ENCODE measurements around the gene PLXDC2.

GRCh38 chr10:19843487-19843886 lies 27.3 kb downstream of the PLXDC2 start:
- no peak for TF ChIP-seq ETS1 (IDR thresholded peaks at IDR 0.05)
- no peak for TF ChIP-seq JUNB (IDR thresholded peaks at IDR 0.05; ENCODE audit: unreplicated experiment)
- no peak for TF ChIP-seq CTCF (conservative IDR thresholded peaks at IDR 0.05; ENCODE audit: low read depth in 2 of 2)
- no peak for TF ChIP-seq ZNF331 (CRISPR knock-in tag; IDR thresholded peaks at IDR 0.05; ENCODE audit: low read depth)
- no peak for TF ChIP-seq EZH2phosphoT487 (IDR thresholded peaks at IDR 0.05; ENCODE audit: unreplicated experiment)
- no peak for TF ChIP-seq POLR2AphosphoS5 (IDR thresholded peaks at IDR 0.05; ENCODE audit: low read depth)
- no peak for TF ChIP-seq REST (IDR thresholded peaks at IDR 0.05; ENCODE audit: unreplicated experiment)
- TF ChIP-seq STAT1 (IDR thresholded peaks at IDR 0.05; ENCODE audit: unreplicated experiment): no peak
- no peak for TF ChIP-seq EZH2 (IDR thresholded peaks at IDR 0.05; ENCODE audit: low read depth, unreplicated experiment)
- no peak for TF ChIP-seq ZNF114 (CRISPR knock-in tag; IDR thresholded peaks at IDR 0.05)
- TF ChIP-seq NANOG (IDR thresholded peaks at IDR 0.05; ENCODE audit: borderline replicate concordance): no peak
- no peak for TF ChIP-seq CREB1 (CRISPR knock-in tag; IDR thresholded peaks at IDR 0.05; ENCODE audit: low read depth)
- TF ChIP-seq ZNF462 (CRISPR knock-in tag; IDR thresholded peaks at IDR 0.05): no peak
